Fibroblast of pulmonary artery (primary cell): ENCODE results near the gene CPB2.
A peak's percentile ranks its signal among the peaks of the same experiment; 100 is the strongest.

Source experiments
- DNase-seq: peaks from one replicate; pipeline ENCODE4 v3.0.0-alpha.2; 2010; ENCODE audit warnings: low read depth
- H3K4me3 ChIP-seq: replicated peaks from 2 replicates; pipeline ENCODE4 v1.5.1; 2011; ENCODE audit warnings: low read depth, mild to moderate bottlenecking, control low read depth, low read length, moderate library complexity
- CTCF ChIP-seq: IDR thresholded peaks from 2 replicates; pipeline ENCODE4 v1.5.1; 2011; ENCODE audit warnings: mild to moderate bottlenecking, control low read depth, low read length, inconsistent platforms; ENCODE audit errors: missing control alignments

The CPB2 gene

GRCh38 chr13:46075811-46076210 lies 29.0 kb downstream of the CPB2 start:
- no peak overlapping the region for H3K4me3 ChIP-seq
- no peak for DNase-seq
- no peak for TF ChIP-seq CTCF

GRCh38 chr13:46071590-46072249 lies 33.1 kb downstream of the CPB2 start:
- TF ChIP-seq CTCF = no peak
- no peak overlapping the region for H3K4me3 ChIP-seq
- no peak for DNase-seq

- no peak for TF ChIP-seq CTCF
- no peak overlapping the region for H3K4me3 ChIP-seq
- DNase-seq = no peak
Observed at GRCh38 chr13:46063292-46063691, 41.5 kb downstream of the CPB2 start.

GRCh38 chr13:46062185-46062584 lies 42.6 kb downstream of the CPB2 start:
- no peak overlapping the region for H3K4me3 ChIP-seq
- no peak for TF ChIP-seq CTCF
- peak; percentile 41 for DNase-seq

GRCh38 chr13:46059405-46059804 lies 45.4 kb downstream of the CPB2 start:
- no peak overlapping the region for H3K4me3 ChIP-seq
- no peak for TF ChIP-seq CTCF
- no peak for DNase-seq

- TF ChIP-seq CTCF = no peak
- DNase-seq = no peak
- H3K4me3 ChIP-seq = no peak overlapping the region
Observed at GRCh38 chr13:46058268-46058667, 46.6 kb downstream of the CPB2 start.
